Endothelial cell (in vitro differentiated cells): ENCODE results near the gene ACLY. TPM values are rescaled to one million over a fixed set of nuclear protein-coding genes. Genes with fewer than 3 reads are reported as not detected.

Experiments
- DNase-seq: peaks from one replicate; pipeline ENCODE4 v3.0.0; 2021; ENCODE audit warnings: low spot score
- H3K27ac Mint-ChIP-seq: one replicate; pipeline ENCODE4 v1.8.0; 2021; ENCODE audit warnings: mixed read lengths, inconsistent platforms; ENCODE audit not compliant: unreplicated experiment
- H3K27me3 Mint-ChIP-seq: one replicate; pipeline ENCODE4 v1.8.0; 2021; ENCODE audit warnings: mild to moderate bottlenecking, moderate library complexity, mixed read lengths, inconsistent platforms; ENCODE audit not compliant: unreplicated experiment
- H3K36me3 Mint-ChIP-seq: one replicate; pipeline ENCODE4 v1.8.0; 2021; ENCODE audit warnings: mild to moderate bottlenecking, low read depth, mixed read lengths, inconsistent platforms; ENCODE audit not compliant: unreplicated experiment
- H3K4me1 Mint-ChIP-seq: one replicate; pipeline ENCODE4 v1.8.0; 2021; ENCODE audit warnings: mild to moderate bottlenecking, mixed read lengths, inconsistent platforms; ENCODE audit not compliant: unreplicated experiment
- H3K4me3 Mint-ChIP-seq: one replicate; pipeline ENCODE4 v1.8.0; 2021; ENCODE audit warnings: mild to moderate bottlenecking, mixed read lengths, inconsistent platforms; ENCODE audit not compliant: unreplicated experiment
- H3K9me3 Mint-ChIP-seq: one replicate; pipeline ENCODE4 v1.8.0; 2021; ENCODE audit warnings: mixed read lengths, inconsistent platforms; ENCODE audit not compliant: unreplicated experiment
- CTCF ChIP-seq: fragments of 200-600 bp; sonication (generic); IDR thresholded peaks from one replicate; pipeline ENCODE4 v1.5.0; 2021; ENCODE audit warnings: antibody characterized with exemption; ENCODE audit not compliant: unreplicated experiment
- long read RNA-seq: library from polyadenylated mRNA; unstranded; transcript quantifications from one replicate; pipeline ENCODE4 v2.0.0, GENCODE V29; 2020; ENCODE audit not compliant: unreplicated experiment
- total RNA-seq: library from RNA; stranded (reverse); fragmentation: NEBNext Ultra II Directional; extraction: Animal tissue kit (Norgen Biotek cat#: 25700); gene quantifications from one replicate; pipeline ENCODE4 v1.2.1, GENCODE V29; 2021; ENCODE audit not compliant: unreplicated experiment

ACLY gene
- total RNA-seq: 376 TPM
- long read RNA-seq, full-length matches to known transcripts: 69 of 98 reads
- long read RNA-seq, partial matches to known transcripts: 20 of 98 reads
- long read RNA-seq, other reads (novel, unspliced or antisense): 9 of 98 reads

DNA sequence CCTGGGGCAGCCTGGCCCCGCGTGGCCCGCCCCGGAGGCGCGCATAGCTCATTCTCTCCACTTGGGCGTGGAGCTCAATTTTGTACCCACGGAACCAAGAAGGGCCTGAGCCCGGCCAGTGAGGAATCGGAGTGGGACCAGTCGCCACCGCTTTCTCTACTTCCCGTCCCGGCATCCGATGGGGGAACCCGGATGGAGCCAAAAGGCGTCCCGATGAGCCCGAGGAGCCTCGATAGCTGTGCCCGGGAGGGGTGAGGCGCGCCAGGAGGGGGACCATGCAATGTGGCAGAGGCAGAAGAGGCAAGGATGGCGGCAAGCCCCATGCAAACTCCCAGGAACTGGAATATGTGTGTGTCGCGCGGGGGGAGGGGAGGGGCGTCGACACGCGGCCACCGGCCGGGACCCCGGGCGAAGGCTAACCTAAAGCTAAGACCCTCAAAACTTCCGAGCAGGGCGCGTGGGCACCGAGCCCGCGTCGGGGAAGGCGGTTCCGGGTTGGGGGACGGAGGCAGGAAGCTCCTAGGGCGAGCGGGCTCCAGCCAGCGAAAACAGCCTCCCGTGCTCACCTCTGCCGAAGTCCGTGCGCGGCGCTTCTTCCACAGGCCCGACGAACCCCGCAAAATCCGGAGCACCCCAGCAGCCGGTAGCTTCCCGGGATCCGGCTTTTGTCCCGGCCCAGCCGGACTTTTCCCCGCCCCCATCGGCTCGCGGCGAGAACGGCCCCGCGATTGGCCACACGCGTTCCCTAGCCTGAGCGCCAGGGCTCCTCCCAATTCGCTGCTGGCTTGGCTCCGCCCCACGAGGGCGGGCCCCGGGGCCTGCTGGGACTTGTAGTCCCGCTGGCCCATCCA is at the start of gene ACLY:
TSS of gene ACLY (minus strand) at position 638 of the 851 bp plus-strand sequence. CDS start 5,078 bp downstream, outside the sequence.
- no peak for TF ChIP-seq CTCF
- peaks cover 10% of the 10 kb centered on the region for H3K27me3 Mint-ChIP-seq
- H3K27ac Mint-ChIP-seq: peak within 1 kb of the TSS; percentile 75
- peaks cover 9% of the 10 kb centered on the region for H3K36me3 Mint-ChIP-seq
- H3K4me1 Mint-ChIP-seq: peaks cover 37% of the 10 kb centered on the region
- peak; percentile 98 for DNase-seq
- peak within 1 kb of the TSS; percentile 95 for H3K4me3 Mint-ChIP-seq
- no peaks in the 10 kb centered on the region for H3K9me3 Mint-ChIP-seq

- no peak for TF ChIP-seq CTCF
- Mint-ChIP-seq H3K4me3 (peak overlapping the region; percentile 81), H3K9me3 (no peaks in the 10 kb centered on the region), H3K36me3 (peaks cover 23% of the 10 kb centered on the region), H3K27me3 (peaks cover 26% of the 10 kb centered on the region), H3K27ac (peak overlapping the region; percentile 6), H3K4me1 (peaks cover 20% of the 10 kb centered on the region)
- no peak for DNase-seq
Measured at GRCh38 chr17:41967921-41968578, 49.3 kb upstream of the ACLY start.

GRCh38 chr17:41967141-41967920 is 48.6 kb upstream of the ACLY start:
- no peak for DNase-seq
- no peak for TF ChIP-seq CTCF
- H3K4me1 Mint-ChIP-seq: peaks cover 19% of the 10 kb centered on the region
- peaks cover 30% of the 10 kb centered on the region for H3K27me3 Mint-ChIP-seq
- peak overlapping the region; percentile 6 for H3K27ac Mint-ChIP-seq
- H3K9me3 Mint-ChIP-seq: no peaks in the 10 kb centered on the region
- peaks cover 18% of the 10 kb centered on the region for H3K36me3 Mint-ChIP-seq
- H3K4me3 Mint-ChIP-seq: peak overlapping the region; percentile 81

- Mint-ChIP-seq H3K4me1 (peaks cover 19% of the 10 kb centered on the region), H3K36me3 (peaks cover 18% of the 10 kb centered on the region), H3K4me3 (peak within 1 kb of the TSS; percentile 81), H3K27ac (peak within 1 kb of the TSS; percentile 36), H3K27me3 (peaks cover 30% of the 10 kb centered on the region), H3K9me3 (no peaks in the 10 kb centered on the region)
- no peak for TF ChIP-seq CTCF
- DNase-seq: peak; percentile 90
Measured at GRCh38 chr17:41966463-41967140, 47.9 kb upstream of the ACLY start, which contains the start of gene CNP. CNP (plus strand) TSS chr17:41966795; CDS start chr17:41966885, 90 bp downstream.
